CD4-positive, alpha-beta T cell (primary cell): Measurements from ENCODE around the gene PEAK3. TPM values are rescaled to one million over a fixed set of nuclear protein-coding genes. Genes with fewer than 3 reads are reported as not detected.
A peak's percentile ranks its signal among the peaks of the same experiment; 100 is the strongest.

Experiments
- ATAC-seq: fragments of 200-7000 bp; cut with Tn5 transposase; one replicate; pipeline ENCODE4 v1.10.0; 2022; ENCODE audit warnings: mild to moderate bottlenecking; ENCODE audit not compliant: poor library complexity
- CTCF ChIA-PET: fragments of 350-600 bp; sonication (Branson Sonifier 250); formaldehyde crosslinking; loops from one replicate; lab custom pipeline; 2021; ENCODE audit warnings: antibody characterized with exemption, inconsistent platforms; lab: Charles Lee
- POLR2A ChIA-PET: fragments of 350-600 bp; sonication (Branson Sonifier 250); formaldehyde crosslinking; loops from one replicate; lab custom pipeline; 2021; ENCODE audit warnings: antibody characterized with exemption, inconsistent platforms; lab: Charles Lee
- DNase-seq, 14 experiments: peaks; one replicate each; pipeline ENCODE4 v3.0.0-alpha.2; 2013 to 2020; ENCODE audit warnings: mixed read lengths in 2 of 14
- H3K27ac ChIP-seq, 2 donors: one replicate each; pipeline versions ENCODE4 v1.5.1 to v1.7.0; 2013; ENCODE audit warnings: low read length in 2 of 2, low read depth in 1 of 2, mild to moderate bottlenecking in 1 of 2
- H3K27me3 ChIP-seq, 2 experiments: 1 replicate in 1 of 2; 2 replicates in 1 of 2; pipeline versions ENCODE4 v1.6.1 to v1.7.0; 2013; ENCODE audit warnings: low read length in 2 of 2, control low read depth in 1 of 2, mild to moderate bottlenecking in 1 of 2, moderate library complexity in 1 of 2; ENCODE audit not compliant: insufficient read depth in 2 of 2, control insufficient read depth in 1 of 2
- H3K36me3 ChIP-seq: one replicate; pipeline ENCODE4 v1.6.1; 2013; ENCODE audit warnings: low read length, control low read depth; ENCODE audit not compliant: insufficient read depth
- H3K4me1 ChIP-seq: one replicate; pipeline ENCODE4 v1.6.1; 2013; ENCODE audit warnings: low read length, control low read depth; ENCODE audit not compliant: insufficient read depth
- H3K4me3 ChIP-seq: one replicate; pipeline ENCODE4 v1.5.1; 2013; ENCODE audit warnings: mild to moderate bottlenecking, low read length, moderate library complexity
- H3K9me3 ChIP-seq, 2 experiments: 1 replicate in 1 of 2; 2 replicates in 1 of 2; pipeline versions ENCODE4 v1.6.1 to v1.7.0; 2013; ENCODE audit warnings: low read length in 2 of 2, mild to moderate bottlenecking in 2 of 2, control low read depth in 1 of 2, moderate library complexity in 1 of 2; ENCODE audit not compliant: control insufficient read depth in 1 of 2, insufficient read depth in 1 of 2
- H3K27ac Mint-ChIP-seq: one replicate; pipeline ENCODE4 v1.8.0; 2020; ENCODE audit warnings: mixed read lengths
- H3K27me3 Mint-ChIP-seq: one replicate; pipeline ENCODE4 v1.8.0; 2021; ENCODE audit warnings: mixed read lengths
- H3K36me3 Mint-ChIP-seq: one replicate; pipeline ENCODE4 v1.8.0; 2021; ENCODE audit warnings: low read depth, mixed read lengths
- H3K4me1 Mint-ChIP-seq: one replicate; pipeline ENCODE4 v1.8.0; 2021; ENCODE audit warnings: low read depth, mixed read lengths
- H3K4me3 Mint-ChIP-seq: one replicate; pipeline ENCODE4 v1.8.0; 2020; ENCODE audit warnings: mild to moderate bottlenecking, mixed read lengths
- H3K9me3 Mint-ChIP-seq: one replicate; pipeline ENCODE4 v1.8.0; 2020; ENCODE audit warnings: mixed read lengths
- intact Hi-C, 2 experiments: fragments of 100-400 bp; cut with DNase I in 1 of 2; cut with micrococcal nuclease in 1 of 2; formaldehyde crosslinking; loops; one replicate each; pipeline versions ENCODE4 v1.15.1 to v1.9.0; 2023 to 2025; cut with DNase I, micrococcal nuclease
- total RNA-seq, 174 experiments: library from RNA in 2 of 174; stranded (reverse) in 2 of 174; gene quantifications; one replicate each; pipeline ENCODE4 v1.2.3 and lab custom pipeline; 2021 to 2026
- TF ChIP-seq, protein P1 (sequence below): fragments of 200-600 bp; IDR thresholded peaks from one replicate; pipeline ENCODE4 v1.8.0; 2022; ENCODE audit warnings: antibody characterized with exemption, mild to moderate bottlenecking

Gene PEAK3
- total RNA-seq, 2 experiments from 2014 or later, result not detected

DNA sequence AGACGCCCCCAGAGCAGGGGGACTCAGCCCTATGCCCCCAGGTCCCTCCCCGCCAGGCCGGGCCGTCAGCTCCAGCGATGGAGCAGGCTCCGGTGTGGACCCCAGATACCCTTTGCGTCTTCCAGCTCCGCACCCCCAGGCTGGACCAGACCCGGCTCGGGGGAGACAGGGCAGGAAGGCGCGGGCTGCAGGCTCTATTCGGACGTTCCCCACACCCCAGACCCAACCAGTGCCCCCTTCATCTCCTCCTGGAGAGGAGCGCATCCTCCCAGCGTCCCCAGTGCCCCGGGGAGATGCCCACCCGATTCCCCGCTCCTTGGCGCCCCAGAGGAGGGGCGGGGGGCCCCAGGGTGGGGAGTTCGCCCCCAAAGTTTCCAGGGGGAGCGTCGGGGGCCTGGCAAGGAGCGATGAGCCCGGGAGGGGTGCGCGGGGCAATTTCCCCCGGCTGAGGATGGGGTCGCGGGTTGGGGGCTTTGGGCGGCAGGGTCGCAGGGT is 25.6 kb upstream of the PEAK3 start:
- H3K4me1 Mint-ChIP-seq, result peaks cover 12% of the 10 kb centered on the region
- H3K27ac Mint-ChIP-seq, result no peak overlapping the region
- no peak overlapping the region for H3K27ac ChIP-seq
- ATAC-seq (no peak), DNase-seq (peak in 1 of 14 experiments; percentile 24)
- H3K27me3 Mint-ChIP-seq, result peaks cover 74% of the 10 kb centered on the region
- TF ChIP-seq, protein P1, sequence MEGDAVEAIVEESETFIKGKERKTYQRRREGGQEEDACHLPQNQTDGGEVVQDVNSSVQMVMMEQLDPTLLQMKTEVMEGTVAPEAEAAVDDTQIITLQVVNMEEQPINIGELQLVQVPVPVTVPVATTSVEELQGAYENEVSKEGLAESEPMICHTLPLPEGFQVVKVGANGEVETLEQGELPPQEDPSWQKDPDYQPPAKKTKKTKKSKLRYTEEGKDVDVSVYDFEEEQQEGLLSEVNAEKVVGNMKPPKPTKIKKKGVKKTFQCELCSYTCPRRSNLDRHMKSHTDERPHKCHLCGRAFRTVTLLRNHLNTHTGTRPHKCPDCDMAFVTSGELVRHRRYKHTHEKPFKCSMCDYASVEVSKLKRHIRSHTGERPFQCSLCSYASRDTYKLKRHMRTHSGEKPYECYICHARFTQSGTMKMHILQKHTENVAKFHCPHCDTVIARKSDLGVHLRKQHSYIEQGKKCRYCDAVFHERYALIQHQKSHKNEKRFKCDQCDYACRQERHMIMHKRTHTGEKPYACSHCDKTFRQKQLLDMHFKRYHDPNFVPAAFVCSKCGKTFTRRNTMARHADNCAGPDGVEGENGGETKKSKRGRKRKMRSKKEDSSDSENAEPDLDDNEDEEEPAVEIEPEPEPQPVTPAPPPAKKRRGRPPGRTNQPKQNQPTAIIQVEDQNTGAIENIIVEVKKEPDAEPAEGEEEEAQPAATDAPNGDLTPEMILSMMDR, result no peak
- intact Hi-C loops, result no loop called here
- ChIA-PET POLR2A (no interaction called here), CTCF (no interaction called here)
- H3K36me3 Mint-ChIP-seq, result no peaks in the 10 kb centered on the region
- peaks cover 24% of the 10 kb centered on the region for H3K4me1 ChIP-seq
- H3K9me3 ChIP-seq, result peaks cover 0 to 35% of the 10 kb centered on the region in 2 experiments
- no peak overlapping the region for H3K4me3 ChIP-seq
- H3K36me3 ChIP-seq, result no peaks in the 10 kb centered on the region
- H3K27me3 ChIP-seq, result peaks cover 58 to 71% of the 10 kb centered on the region in 2 experiments
- no peak overlapping the region for H3K4me3 Mint-ChIP-seq
- H3K9me3 Mint-ChIP-seq, result no peaks in the 10 kb centered on the region

DNA sequence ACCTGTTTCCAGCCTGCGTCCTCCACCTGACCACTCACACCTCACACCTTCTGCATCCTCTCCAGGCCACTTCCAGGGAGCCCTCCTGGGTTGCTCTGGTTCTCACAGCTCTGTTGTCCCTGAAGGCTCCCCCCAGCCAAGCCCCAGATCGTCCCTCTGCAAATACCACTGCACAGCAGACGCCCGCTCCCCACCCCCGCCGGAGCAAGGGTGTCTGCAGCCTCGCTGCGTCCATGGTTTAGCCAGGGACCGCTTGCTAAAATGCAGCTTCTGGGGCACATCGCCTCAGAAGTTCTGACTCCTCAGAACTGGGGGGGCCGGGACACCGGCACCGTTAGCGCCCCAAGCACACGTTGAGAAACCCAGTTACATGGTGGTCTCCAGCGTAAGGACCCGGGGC is 25.0 kb upstream of the PEAK3 start:
- ATAC-seq, result no peak
- H3K36me3 ChIP-seq, result no peaks in the 10 kb centered on the region

DNA sequence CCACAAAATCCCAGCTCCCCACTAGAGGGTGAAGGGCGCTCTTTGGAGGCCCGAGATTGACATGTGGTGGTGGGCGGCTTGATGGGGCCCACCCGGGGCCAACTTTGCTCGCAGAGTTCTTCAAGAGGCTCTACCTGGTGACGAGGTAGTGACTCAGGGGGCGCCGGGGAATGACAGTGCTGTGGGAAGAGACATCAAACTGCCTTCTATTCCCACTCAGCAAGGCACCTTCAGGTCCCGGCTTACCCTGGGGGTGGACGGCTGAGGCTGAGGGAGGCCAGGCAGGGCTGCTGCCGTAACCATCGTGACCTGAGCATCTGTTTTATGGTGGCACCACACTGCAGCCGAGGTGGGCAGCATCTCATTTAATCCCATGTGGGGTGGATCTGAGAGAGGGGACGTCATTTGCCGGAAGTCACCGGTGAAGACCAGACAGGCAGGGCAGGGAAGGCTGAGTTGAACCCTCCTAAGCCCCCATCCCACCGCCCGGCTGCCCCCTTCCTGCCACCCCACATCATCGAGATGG is 24.4 kb upstream of the PEAK3 start:
- CTCF ChIA-PET, result no interaction called here
- H3K27me3 ChIP-seq, result peaks cover 56 to 66% of the 10 kb centered on the region in 2 experiments
- H3K4me1 ChIP-seq, result peaks cover 29% of the 10 kb centered on the region
- peaks cover 12% of the 10 kb centered on the region for H3K4me1 Mint-ChIP-seq
- intact Hi-C loops, result no loop called here
- H3K36me3 Mint-ChIP-seq, result no peaks in the 10 kb centered on the region
- no peaks in the 10 kb centered on the region for H3K36me3 ChIP-seq
- no peak overlapping the region for H3K27ac Mint-ChIP-seq
- no peak overlapping the region for H3K27ac ChIP-seq
- DNase-seq (no peak), ATAC-seq (no peak)
- H3K9me3 Mint-ChIP-seq, result no peaks in the 10 kb centered on the region
- H3K9me3 ChIP-seq, result peaks cover 0 to 31% of the 10 kb centered on the region in 2 experiments
- H3K4me3 Mint-ChIP-seq, result no peak overlapping the region
- no peak overlapping the region for H3K4me3 ChIP-seq
- TF ChIP-seq, protein P1, result no peak
- H3K27me3 Mint-ChIP-seq, result peaks cover 73% of the 10 kb centered on the region
- POLR2A ChIA-PET, result no interaction called here

More for the DNA sequence above, 25.0 kb upstream of the PEAK3 start:
- no peak overlapping the region for H3K27ac Mint-ChIP-seq
- H3K9me3 Mint-ChIP-seq, result no peaks in the 10 kb centered on the region
- intact Hi-C loops, result no loop called here
- TF ChIP-seq, protein P1, result no peak
- H3K9me3 ChIP-seq, result peaks cover 0 to 31% of the 10 kb centered on the region in 2 experiments
- no peaks in the 10 kb centered on the region for H3K36me3 Mint-ChIP-seq
- peaks cover 56 to 66% of the 10 kb centered on the region in 2 experiments for H3K27me3 ChIP-seq
- no peak overlapping the region for H3K27ac ChIP-seq
- CTCF ChIA-PET, result no interaction called here
- DNase-seq, result peak in 1 of 14 experiments; percentile 17
- POLR2A ChIA-PET, result no interaction called here
- peaks cover 74% of the 10 kb centered on the region for H3K27me3 Mint-ChIP-seq
- peaks cover 12% of the 10 kb centered on the region for H3K4me1 Mint-ChIP-seq
- H3K4me1 ChIP-seq, result peaks cover 29% of the 10 kb centered on the region
- H3K4me3 Mint-ChIP-seq, result peak overlapping the region; percentile 20
- H3K4me3 ChIP-seq, result no peak overlapping the region
